HUES64 (cell line): Measurements from ENCODE around the gene FAM53B.
A peak's percentile ranks its signal among the peaks of the same experiment; 100 is the strongest.

Experiments
- H3K27ac ChIP-seq: 2 replicates; pipeline ENCODE4 v1.7.0; 2013; ENCODE audit warnings: low read depth, low read length, inconsistent platforms
- H3K27me3 ChIP-seq: 2 replicates; pipeline ENCODE4 v1.6.1; 2013; ENCODE audit warnings: mild to moderate bottlenecking, low read length; ENCODE audit not compliant: insufficient read depth
- H3K36me3 ChIP-seq: 2 replicates; pipeline ENCODE4 v1.6.1; 2013; ENCODE audit warnings: mild to moderate bottlenecking, low read length; ENCODE audit not compliant: insufficient read depth
- H3K4me1 ChIP-seq: 2 replicates; pipeline ENCODE4 v1.6.1; 2013; ENCODE audit warnings: mild to moderate bottlenecking, low read length, moderate library complexity; ENCODE audit not compliant: insufficient read depth
- H3K4me3 ChIP-seq: 2 replicates; pipeline ENCODE4 v1.5.1; 2013; ENCODE audit warnings: mild to moderate bottlenecking, low read length, moderate library complexity
- H3K9ac ChIP-seq: 2 replicates; pipeline ENCODE4 v1.6.1; 2013; ENCODE audit warnings: mild to moderate bottlenecking, low read depth, low read length
- H3K9me3 ChIP-seq: 2 replicates; pipeline ENCODE4 v1.6.1; 2013; ENCODE audit warnings: low read depth, low read length; ENCODE audit not compliant: insufficient read depth
- WGBS: fragments of 150-250, 120-280 bp; methylation state at CpG from one replicate; pipeline ENCODE4 v1.1.7; 2013; ENCODE audit warnings: missing lambda C conversion rate; 5-methylcytosine and 5-hydroxymethylcytosine counted together

FAM53B gene

GRCh38 chr10:124655191-124656112, 88.7 kb downstream of the FAM53B start:
- WGBS = 94% methylated on average over 13 of the region's 13 CpGs
- Histone ChIP-seq H3K36me3 (no peaks in the 10 kb centered on the region), H3K9ac (no peak overlapping the region), H3K27ac (no peak overlapping the region), H3K9me3 (no peaks in the 10 kb centered on the region), H3K27me3 (no peaks in the 10 kb centered on the region), H3K4me3 (no peak overlapping the region), H3K4me1 (peaks cover 10% of the 10 kb centered on the region)

DNA sequence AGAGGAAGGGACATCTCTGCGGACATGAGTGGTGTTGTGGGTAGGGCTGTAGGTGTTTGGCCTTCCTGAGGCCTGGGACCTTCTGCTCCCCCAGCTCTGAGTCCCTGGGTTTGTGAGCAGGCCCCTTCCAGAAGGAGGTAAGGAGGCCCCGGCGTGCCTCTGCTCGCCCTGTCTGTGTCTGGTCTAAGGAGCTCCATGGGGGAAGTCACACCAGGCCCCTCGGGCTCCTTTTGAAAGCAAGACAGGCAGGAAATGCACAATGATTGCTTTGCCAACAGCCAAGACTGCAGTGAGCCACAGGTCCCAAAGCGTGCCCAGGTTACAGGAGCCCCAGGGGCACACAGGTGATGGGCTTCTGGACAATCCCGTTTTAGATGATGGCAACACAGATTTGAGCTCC, 89.5 kb downstream of the FAM53B start:
- Histone ChIP-seq H3K9ac (no peak overlapping the region), H3K4me3 (no peak overlapping the region), H3K27ac (no peak overlapping the region), H3K36me3 (no peaks in the 10 kb centered on the region), H3K27me3 (no peaks in the 10 kb centered on the region), H3K9me3 (no peaks in the 10 kb centered on the region), H3K4me1 (peaks cover 10% of the 10 kb centered on the region)
- WGBS = 93% methylated on average over 7 of the region's 7 CpGs

- Histone ChIP-seq H3K27ac (no peak overlapping the region), H3K9me3 (no peaks in the 10 kb centered on the region), H3K27me3 (no peaks in the 10 kb centered on the region), H3K4me3 (no peak overlapping the region), H3K36me3 (no peaks in the 10 kb centered on the region), H3K9ac (no peak overlapping the region), H3K4me1 (peaks cover 10% of the 10 kb centered on the region)
- 91% methylated on average over 16 of the region's 17 CpGs for WGBS
These were observed 90.1 kb downstream of the FAM53B start for GRCh38 chr10:124653811-124654651.

DNA sequence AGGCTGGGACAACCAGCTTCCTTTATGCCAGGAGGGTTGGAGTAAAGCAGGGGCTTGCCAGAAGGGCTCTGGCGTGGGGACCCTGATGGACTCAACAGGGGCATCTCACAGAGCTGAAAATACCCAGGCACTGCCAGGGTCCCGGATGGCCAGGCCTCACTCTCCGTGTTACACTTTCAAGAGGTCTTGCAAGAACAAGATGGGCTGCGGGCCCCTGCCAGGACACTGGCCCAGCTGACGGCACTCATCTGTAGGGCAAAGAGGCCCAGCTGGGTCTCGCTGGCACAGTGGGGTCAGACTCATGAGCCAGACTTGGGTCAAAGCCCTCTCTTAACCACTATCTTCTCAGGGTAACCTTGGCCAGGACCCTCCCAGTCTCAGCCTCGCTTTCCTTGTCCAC, 90.9 kb downstream of the FAM53B start:
- no peak overlapping the region for H3K27ac ChIP-seq
- H3K4me1 ChIP-seq = peaks cover 10% of the 10 kb centered on the region
- 79% methylated on average over 7 of the region's 7 CpGs for WGBS

GRCh38 chr10:124652701-124653100, 91.5 kb downstream of the FAM53B start:
- WGBS = 94% methylated on average over 8 of the region's 8 CpGs
- H3K27ac ChIP-seq = no peak overlapping the region
- H3K4me3 ChIP-seq = no peak overlapping the region
- H3K36me3 ChIP-seq = no peaks in the 10 kb centered on the region
- no peaks in the 10 kb centered on the region for H3K9me3 ChIP-seq
- no peak overlapping the region for H3K9ac ChIP-seq
- peaks cover 10% of the 10 kb centered on the region for H3K4me1 ChIP-seq
- no peaks in the 10 kb centered on the region for H3K27me3 ChIP-seq

More for the DNA sequence above, 90.9 kb downstream of the FAM53B start:
- H3K36me3 ChIP-seq = no peaks in the 10 kb centered on the region
- H3K9me3 ChIP-seq = no peaks in the 10 kb centered on the region
- H3K4me3 ChIP-seq = no peak overlapping the region
- H3K9ac ChIP-seq = no peak overlapping the region
- H3K27me3 ChIP-seq = no peaks in the 10 kb centered on the region

GRCh38 chr10:124652200-124652599, 92.0 kb downstream of the FAM53B start:
- no peak overlapping the region for H3K4me3 ChIP-seq
- H3K36me3 ChIP-seq = no peaks in the 10 kb centered on the region
- H3K27ac ChIP-seq = no peak overlapping the region
- 97% methylated on average over 5 of the region's 5 CpGs for WGBS
- peaks cover 10% of the 10 kb centered on the region for H3K4me1 ChIP-seq
- no peaks in the 10 kb centered on the region for H3K9me3 ChIP-seq
- H3K9ac ChIP-seq = no peak overlapping the region
- no peaks in the 10 kb centered on the region for H3K27me3 ChIP-seq

DNA sequence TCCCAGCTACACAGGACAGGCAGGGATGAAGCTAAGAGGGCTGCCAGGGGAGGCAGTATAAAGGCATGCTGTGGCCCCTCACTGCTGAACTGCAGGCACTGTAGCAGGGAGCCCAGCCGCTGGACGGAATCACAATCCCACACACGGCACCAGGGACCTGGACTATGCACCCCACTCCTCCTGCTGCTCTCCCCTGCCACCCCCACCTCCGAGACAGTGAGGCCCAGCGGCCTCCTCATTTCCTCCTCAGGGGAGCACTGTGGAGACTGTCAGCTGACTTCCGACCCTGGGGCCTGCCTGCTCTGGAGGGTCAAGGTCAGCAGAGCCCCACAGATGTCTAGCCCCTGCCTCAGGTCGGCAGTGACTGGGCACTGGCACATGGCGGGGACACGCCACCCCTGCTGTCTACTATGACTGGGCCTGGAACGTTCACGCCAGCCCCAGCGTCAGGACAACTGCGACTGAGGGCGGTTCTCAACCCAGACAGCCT, 92.7 kb downstream of the FAM53B start:
- no peaks in the 10 kb centered on the region for H3K27me3 ChIP-seq
- peak overlapping the region; percentile 66 for H3K27ac ChIP-seq
- no peaks in the 10 kb centered on the region for H3K36me3 ChIP-seq
- H3K9ac ChIP-seq = no peak overlapping the region
- no peak overlapping the region for H3K4me3 ChIP-seq
- peaks cover 10% of the 10 kb centered on the region for H3K4me1 ChIP-seq
- H3K9me3 ChIP-seq = no peaks in the 10 kb centered on the region
- 92% methylated on average over 14 of the region's 14 CpGs for WGBS

DNA sequence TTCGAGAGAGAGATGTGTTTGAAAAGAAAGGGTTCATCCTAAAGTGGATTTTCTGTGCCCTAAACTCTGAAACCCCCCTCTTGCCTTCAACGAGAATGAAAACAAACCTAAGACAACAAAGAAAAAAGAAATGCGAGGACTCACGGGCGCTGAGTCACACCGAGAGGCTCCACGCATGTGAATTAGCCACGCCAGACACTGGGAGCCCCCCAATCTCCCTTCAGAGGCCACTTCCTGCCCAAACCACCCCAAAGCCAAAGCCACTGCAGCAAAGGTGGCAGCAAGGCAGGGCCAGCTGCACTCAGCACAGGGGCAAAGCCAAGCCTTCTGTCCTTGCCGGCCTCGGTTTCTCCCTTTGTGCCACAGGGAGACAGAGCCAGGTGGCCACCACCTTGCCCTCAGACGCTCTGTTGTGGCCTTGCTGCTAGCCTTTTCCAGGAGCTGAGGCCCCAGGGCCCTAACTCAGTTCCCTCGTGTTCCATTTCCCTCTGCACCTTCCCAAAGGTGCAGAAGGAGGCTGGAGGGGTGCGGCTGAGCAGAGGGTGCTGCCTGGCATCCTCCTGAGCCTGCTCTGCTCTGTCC, 93.3 kb downstream of the FAM53B start:
- peaks cover 10% of the 10 kb centered on the region for H3K4me1 ChIP-seq
- 66% methylated on average over 12 of the region's 13 CpGs for WGBS
- no peaks in the 10 kb centered on the region for H3K27me3 ChIP-seq
- H3K36me3 ChIP-seq = no peaks in the 10 kb centered on the region
- H3K9me3 ChIP-seq = no peaks in the 10 kb centered on the region
- H3K4me3 ChIP-seq = no peak overlapping the region
- H3K27ac ChIP-seq = peak overlapping the region; percentile 66
- H3K9ac ChIP-seq = no peak overlapping the region

DNA sequence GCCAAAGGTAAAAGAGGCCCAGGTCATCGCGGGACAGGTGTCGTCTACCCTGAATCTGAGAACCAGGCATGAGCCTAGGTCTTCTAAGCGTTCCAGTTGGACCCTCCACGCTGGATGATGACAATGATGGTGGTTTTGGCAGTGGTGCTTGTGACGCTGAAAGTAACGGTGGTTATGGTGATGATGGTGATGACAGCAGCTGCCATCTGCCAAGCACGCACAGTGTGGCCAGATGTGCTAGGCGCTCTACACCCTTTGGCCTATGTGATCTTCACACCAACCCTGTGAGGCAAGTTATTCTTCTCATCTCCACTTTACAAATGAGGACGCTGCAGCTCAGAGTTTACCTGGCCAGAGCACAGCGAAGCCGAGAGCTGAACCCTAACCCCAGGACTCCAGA, 93.9 kb downstream of the FAM53B start:
- WGBS = 93% methylated on average over 12 of the region's 12 CpGs
- no peaks in the 10 kb centered on the region for H3K36me3 ChIP-seq
- H3K27me3 ChIP-seq = no peaks in the 10 kb centered on the region
- no peak overlapping the region for H3K4me3 ChIP-seq
- H3K27ac ChIP-seq = peak overlapping the region; percentile 66
- H3K4me1 ChIP-seq = peaks cover 10% of the 10 kb centered on the region
- no peak overlapping the region for H3K9ac ChIP-seq
- no peaks in the 10 kb centered on the region for H3K9me3 ChIP-seq

GRCh38 chr10:124649214-124649613, 95.0 kb downstream of the FAM53B start:
- Histone ChIP-seq H3K27ac (no peak overlapping the region), H3K9ac (no peak overlapping the region), H3K4me1 (peaks cover 10% of the 10 kb centered on the region), H3K9me3 (no peaks in the 10 kb centered on the region), H3K36me3 (no peaks in the 10 kb centered on the region), H3K27me3 (no peaks in the 10 kb centered on the region), H3K4me3 (no peak overlapping the region)
- 68% methylated on average over 5 of the region's 5 CpGs for WGBS

GRCh38 chr10:124648738-124649137, 95.4 kb downstream of the FAM53B start:
- no peaks in the 10 kb centered on the region for H3K9me3 ChIP-seq
- H3K36me3 ChIP-seq = no peaks in the 10 kb centered on the region
- H3K4me1 ChIP-seq = peaks cover 10% of the 10 kb centered on the region
- 93% methylated on average over 9 of the region's 9 CpGs for WGBS
- H3K27me3 ChIP-seq = no peaks in the 10 kb centered on the region
- no peak overlapping the region for H3K27ac ChIP-seq
- no peak overlapping the region for H3K4me3 ChIP-seq
- no peak overlapping the region for H3K9ac ChIP-seq
